ENCODE results near the gene MPDZ.

DNA sequence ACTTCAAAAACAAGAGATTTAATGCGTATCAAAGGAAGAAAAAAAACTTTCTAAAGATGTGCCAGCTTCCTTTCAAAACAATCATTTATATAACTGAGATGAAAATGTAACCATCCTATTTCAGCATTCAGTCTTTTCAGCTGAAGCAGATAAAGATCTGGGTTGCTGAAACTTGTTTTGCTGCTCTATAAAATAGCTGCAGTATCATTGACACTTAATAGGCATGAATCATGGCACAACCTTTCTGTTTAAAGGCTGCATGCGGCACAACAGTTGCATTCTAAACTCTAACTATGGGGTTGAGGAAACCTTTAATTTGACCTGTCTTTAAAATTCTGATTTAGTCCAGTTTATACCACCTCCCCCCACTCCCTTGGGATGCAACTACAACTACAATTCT, 196.7 kb downstream of the MPDZ start:
- TF ChIP-seq, protein P1, sequence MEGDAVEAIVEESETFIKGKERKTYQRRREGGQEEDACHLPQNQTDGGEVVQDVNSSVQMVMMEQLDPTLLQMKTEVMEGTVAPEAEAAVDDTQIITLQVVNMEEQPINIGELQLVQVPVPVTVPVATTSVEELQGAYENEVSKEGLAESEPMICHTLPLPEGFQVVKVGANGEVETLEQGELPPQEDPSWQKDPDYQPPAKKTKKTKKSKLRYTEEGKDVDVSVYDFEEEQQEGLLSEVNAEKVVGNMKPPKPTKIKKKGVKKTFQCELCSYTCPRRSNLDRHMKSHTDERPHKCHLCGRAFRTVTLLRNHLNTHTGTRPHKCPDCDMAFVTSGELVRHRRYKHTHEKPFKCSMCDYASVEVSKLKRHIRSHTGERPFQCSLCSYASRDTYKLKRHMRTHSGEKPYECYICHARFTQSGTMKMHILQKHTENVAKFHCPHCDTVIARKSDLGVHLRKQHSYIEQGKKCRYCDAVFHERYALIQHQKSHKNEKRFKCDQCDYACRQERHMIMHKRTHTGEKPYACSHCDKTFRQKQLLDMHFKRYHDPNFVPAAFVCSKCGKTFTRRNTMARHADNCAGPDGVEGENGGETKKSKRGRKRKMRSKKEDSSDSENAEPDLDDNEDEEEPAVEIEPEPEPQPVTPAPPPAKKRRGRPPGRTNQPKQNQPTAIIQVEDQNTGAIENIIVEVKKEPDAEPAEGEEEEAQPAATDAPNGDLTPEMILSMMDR (IDR thresholded peaks at IDR 0.05), result no peak
- no peak for TF ChIP-seq POLR2A (IDR thresholded peaks at IDR 0.05; ENCODE audit: low read depth)

Data from esophagus muscularis mucosa (tissue), 3 donors.